HepG2 (cell line): ENCODE results near the gene CALML6. TPM values are rescaled to one million over a fixed set of nuclear protein-coding genes. Genes with fewer than 3 reads are reported as not detected.
A peak's percentile ranks its signal among the peaks of the same experiment; 100 is the strongest.

Source experiments
- ATF7-NPFF ChIP-seq: sonication (generic); formaldehyde crosslinking; IDR thresholded peaks from 2 replicates; pipeline ENCODE4 v1.8.1; 2023; ENCODE audit warnings: mild to moderate bottlenecking, low read depth, missing genetic modification reagents, moderate library complexity
- ATRX ChIP-seq: sonication (generic); formaldehyde crosslinking; IDR thresholded peaks from 2 replicates; pipeline ENCODE4 v1.4.0; 2020; ENCODE audit warnings: missing genetic modification reagents, borderline replicate concordance
- CAMTA2 ChIP-seq: sonication (generic); formaldehyde crosslinking; IDR thresholded peaks from 2 replicates; pipeline ENCODE4 v1.4.0; 2020; ENCODE audit warnings: mild to moderate bottlenecking, missing genetic modification reagents, borderline replicate concordance
- ELF1 ChIP-seq: sonication (generic); formaldehyde crosslinking; IDR thresholded peaks from 2 replicates; pipeline ENCODE4 v1.4.0; 2020; ENCODE audit warnings: missing genetic modification reagents
- HMGA1 ChIP-seq: sonication (generic); formaldehyde crosslinking; conservative IDR thresholded peaks from 2 replicates; pipeline ENCODE4 v1.4.0; 2020; ENCODE audit warnings: missing genetic modification reagents
- HNF4A ChIP-seq: sonication (generic); formaldehyde crosslinking; IDR thresholded peaks from 2 replicates; pipeline ENCODE4 v1.4.0; 2020; ENCODE audit warnings: missing genetic modification reagents
- IKZF4 ChIP-seq: sonication (generic); formaldehyde crosslinking; IDR thresholded peaks from 2 replicates; pipeline ENCODE4 v1.5.1; 2020; ENCODE audit warnings: borderline replicate concordance, mild to moderate bottlenecking, low read depth, missing genetic modification reagents; ENCODE audit errors: not compliant biosample characterization
- JDP2 ChIP-seq: sonication (generic); formaldehyde crosslinking; IDR thresholded peaks from 2 replicates; pipeline ENCODE4 v1.8.1; 2022; ENCODE audit warnings: missing genetic modification reagents, borderline replicate concordance
- JUND ChIP-seq: sonication (generic); formaldehyde crosslinking; IDR thresholded peaks from 2 replicates; pipeline ENCODE4 v1.8.0; 2022; ENCODE audit warnings: mild to moderate bottlenecking, missing genetic modification reagents
- KDM2A ChIP-seq: sonication (generic); formaldehyde crosslinking; IDR thresholded peaks from 2 replicates; pipeline ENCODE4 v1.4.0; 2020; ENCODE audit warnings: low read depth, missing genetic modification reagents, borderline replicate concordance
- KLF16 ChIP-seq, 2 experiments: sonication (generic) in 1 of 2; formaldehyde crosslinking in 1 of 2; IDR thresholded peaks; 2 replicates each; pipeline versions ENCODE4 v1.6.1 to v1.8.0; 2016 to 2023; ENCODE audit warnings: missing genetic modification reagents in 2 of 2, missing compliant biosample characterization in 1 of 2
- NR2F2 ChIP-seq: IDR thresholded peaks from 2 replicates; pipeline ENCODE4 v1.6.1; 2012; ENCODE audit warnings: low read depth, inconsistent platforms, borderline replicate concordance
- RARA ChIP-seq: IDR thresholded peaks from 2 replicates; pipeline ENCODE4 v1.6.1; 2016; ENCODE audit warnings: missing genetic modification reagents, missing compliant biosample characterization
- SOX6 ChIP-seq, 2 experiments: fragments of 450-650 bp in 1 of 2; sonication (generic) in 1 of 2; formaldehyde crosslinking in 1 of 2; IDR thresholded peaks; 2 replicates each; pipeline versions ENCODE4 v1.4.0 to v1.6.1; 2017 to 2020; ENCODE audit warnings: antibody characterized with exemption in 1 of 2, mild to moderate bottlenecking in 1 of 2, missing genetic modification reagents in 1 of 2
- SP140L ChIP-seq: sonication (generic); formaldehyde crosslinking; IDR thresholded peaks from 2 replicates; pipeline ENCODE4 v1.4.0; 2020; ENCODE audit warnings: missing genetic modification reagents, borderline replicate concordance
- SSRP1 ChIP-seq: IDR thresholded peaks from 2 replicates; pipeline ENCODE4 v1.6.1; 2016; ENCODE audit warnings: control low read depth
- TEAD3 ChIP-seq: optimal IDR thresholded peaks from 2 replicates; pipeline ENCODE3; 2016; ENCODE audit warnings: borderline replicate concordance
- ZNF138 ChIP-seq: sonication (generic); formaldehyde crosslinking; IDR thresholded peaks from 2 replicates; pipeline ENCODE4 v1.5.0; 2020; ENCODE audit warnings: mild to moderate bottlenecking, low read depth, missing genetic modification reagents
- ZNF17 ChIP-seq: sonication (generic); formaldehyde crosslinking; IDR thresholded peaks from 2 replicates; pipeline ENCODE4 v1.5.0; 2020; ENCODE audit warnings: mild to moderate bottlenecking, missing genetic modification reagents
- ZNF207 ChIP-seq: fragments of 450-650 bp; IDR thresholded peaks from 2 replicates; pipeline ENCODE4 v1.6.1; 2016; ENCODE audit warnings: antibody characterized with exemption, borderline replicate concordance
- ZNF253 ChIP-seq: sonication (generic); formaldehyde crosslinking; IDR thresholded peaks from 2 replicates; pipeline ENCODE4 v1.8.0; 2022; ENCODE audit warnings: mild to moderate bottlenecking, missing genetic modification reagents, borderline replicate concordance
- ZNF329 ChIP-seq: sonication (generic); formaldehyde crosslinking; IDR thresholded peaks from 2 replicates; pipeline ENCODE4 v1.9.0; 2021; ENCODE audit warnings: low read depth, mild to moderate bottlenecking, missing genetic modification reagents
- ZNF432 ChIP-seq: sonication (generic); formaldehyde crosslinking; IDR thresholded peaks from 2 replicates; pipeline ENCODE4 v1.5.0; 2020; ENCODE audit warnings: missing genetic modification reagents, mild to moderate bottlenecking, borderline replicate concordance
- ZNF441 ChIP-seq: sonication (generic); formaldehyde crosslinking; IDR thresholded peaks from 2 replicates; pipeline ENCODE4 v1.7.0; 2021; ENCODE audit warnings: missing genetic modification reagents, borderline replicate concordance
- ZNF460 ChIP-seq: sonication (generic); formaldehyde crosslinking; IDR thresholded peaks from 2 replicates; pipeline ENCODE4 v1.5.1; 2020; ENCODE audit warnings: missing genetic modification reagents, mild to moderate bottlenecking, borderline replicate concordance
- ZNF484 ChIP-seq: sonication (generic); formaldehyde crosslinking; IDR thresholded peaks from 2 replicates; pipeline ENCODE4 v1.5.1; 2020; ENCODE audit warnings: mild to moderate bottlenecking, low read depth, missing genetic modification reagents, borderline replicate concordance
- ZNF713 ChIP-seq: sonication (generic); formaldehyde crosslinking; IDR thresholded peaks from 2 replicates; pipeline ENCODE4 v1.4.0; 2020; ENCODE audit warnings: mild to moderate bottlenecking, missing genetic modification reagents
- polyA plus RNA-seq, 8 experiments: library from polyadenylated mRNA; depleted of rRNA in 3 of 8; stranded (reverse) in 7 of 8; unstranded in 1 of 8; fragments of >200 nt; fragmentation: Illumina TruSeq in 4 of 8; extraction: Trizol in 4 of 8; gene quantifications; 2 replicates each; pipeline versions ENCODE4 v1.2.1 to v1.2.3, GENCODE V29; 2011 to 2016; ENCODE audit warnings: low read depth in 4 of 8, missing spikeins in 1 of 8, mixed read lengths in 1 of 8; ENCODE audit not compliant: insufficient read depth in 1 of 8
- total RNA-seq, 5 experiments: library from RNA; depleted of rRNA; stranded (reverse); fragments of >200 nt; fragmentation: Illumina TruSeq; extraction: Trizol; gene quantifications; 2 replicates each; pipeline ENCODE4 v1.2.3, GENCODE V29; 2016; ENCODE audit warnings: low read depth in 1 of 5
- TF ChIP-seq, protein P1 (sequence below): sonication (generic); formaldehyde crosslinking; conservative IDR thresholded peaks from 2 replicates; pipeline ENCODE4 v1.4.0; 2020; ENCODE audit warnings: missing genetic modification reagents

The CALML6 gene
- total and polyA plus RNA-seq, 2 of the 13 experiments (the other 11 are each of a cell fraction or from before 2014, with no cell fraction given), result 0.11 to 0.12 TPM

GRCh38 chr1:1891349-1892078 is 23.5 kb upstream of the CALML6 start (continued):
- TF ChIP-seq, protein P1, sequence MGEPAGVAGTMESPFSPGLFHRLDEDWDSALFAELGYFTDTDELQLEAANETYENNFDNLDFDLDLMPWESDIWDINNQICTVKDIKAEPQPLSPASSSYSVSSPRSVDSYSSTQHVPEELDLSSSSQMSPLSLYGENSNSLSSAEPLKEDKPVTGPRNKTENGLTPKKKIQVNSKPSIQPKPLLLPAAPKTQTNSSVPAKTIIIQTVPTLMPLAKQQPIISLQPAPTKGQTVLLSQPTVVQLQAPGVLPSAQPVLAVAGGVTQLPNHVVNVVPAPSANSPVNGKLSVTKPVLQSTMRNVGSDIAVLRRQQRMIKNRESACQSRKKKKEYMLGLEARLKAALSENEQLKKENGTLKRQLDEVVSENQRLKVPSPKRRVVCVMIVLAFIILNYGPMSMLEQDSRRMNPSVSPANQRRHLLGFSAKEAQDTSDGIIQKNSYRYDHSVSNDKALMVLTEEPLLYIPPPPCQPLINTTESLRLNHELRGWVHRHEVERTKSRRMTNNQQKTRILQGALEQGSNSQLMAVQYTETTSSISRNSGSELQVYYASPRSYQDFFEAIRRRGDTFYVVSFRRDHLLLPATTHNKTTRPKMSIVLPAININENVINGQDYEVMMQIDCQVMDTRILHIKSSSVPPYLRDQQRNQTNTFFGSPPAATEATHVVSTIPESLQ (CRISPR knock-in tag), result no peak
- no peak for TF ChIP-seq ZNF432
- TF ChIP-seq IKZF4, result no peak
- no peak for TF ChIP-seq ZNF484 (CRISPR knock-in tag)
- TF ChIP-seq CAMTA2 (CRISPR knock-in tag), result 0 out of 2 replicates have a peak, but pooled peaks have one; percentile 31
- TF ChIP-seq JUND, result no peak
- no peak for TF ChIP-seq ZNF713 (CRISPR knock-in tag)
- TF ChIP-seq KLF16 (CRISPR knock-in tag; IDR thresholded peaks at IDR 0.05), result no peak
- TF ChIP-seq ZNF17 (CRISPR knock-in tag), result no peak
- TF ChIP-seq SP140L (CRISPR knock-in tag), result no peak
- no peak for TF ChIP-seq ZNF460 (CRISPR knock-in tag)
- TF ChIP-seq ATF7-NPFF (CRISPR knock-in tag), result no peak; the same call in 1 of the 2 replicates
- TF ChIP-seq SOX6 (IDR thresholded peaks at IDR 0.05), result no peak
- TF ChIP-seq SOX6 (CRISPR knock-in tag; IDR thresholded peaks at IDR 0.05), result peak; percentile 41
- TF ChIP-seq HMGA1 (CRISPR knock-in tag), result no peak
- TF ChIP-seq NR2F2, result no peak
- no peak for TF ChIP-seq ELF1 (CRISPR knock-in tag)
- no peak for TF ChIP-seq ZNF207
- no peak for TF ChIP-seq HNF4A (CRISPR knock-in tag)
- no peak; the same call in 1 of the 2 replicates for TF ChIP-seq JDP2 (CRISPR knock-in tag)
- no peak for TF ChIP-seq ATRX (CRISPR knock-in tag)
- no peak for TF ChIP-seq ZNF253 (CRISPR knock-in tag)
- no peak for TF ChIP-seq RARA (CRISPR knock-in tag)
- TF ChIP-seq TEAD3, result no peak
- TF ChIP-seq ZNF138 (CRISPR knock-in tag), result no peak
- peak; percentile 19; the same call in 1 of the 2 replicates for TF ChIP-seq ZNF441 (CRISPR knock-in tag)
- no peak; the same call in 1 of the 2 replicates for TF ChIP-seq ZNF329
- no peak for TF ChIP-seq SSRP1
- peak; percentile 44 for TF ChIP-seq KDM2A
